ENCODE results near the gene KYNU. TPM values are rescaled to one million over a fixed set of nuclear protein-coding genes. Genes with fewer than 3 reads are reported as not detected.

Gene KYNU
- total RNA-seq, 1 donor from 2014 or later = 0.26 TPM

GRCh38 chr2:142961202-142961601 lies 83.7 kb downstream of the KYNU start:
- Mint-ChIP-seq H3K27ac (ENCODE audit: unreplicated experiment) (no peak overlapping the region), H3K4me3 (no peak overlapping the region), H3K4me1 (no peaks in the 10 kb centered on the region), H3K27me3 (ENCODE audit: low read depth) (no peaks in the 10 kb centered on the region), H3K36me3 (ENCODE audit: low read depth) (no peaks in the 10 kb centered on the region), H3K9me3 (peaks cover 14% of the 10 kb centered on the region)
- TF ChIP-seq CTCF (conservative IDR thresholded peaks at IDR 0.05) = no peak
- no peak for DNase-seq (ENCODE audit: low read depth, low spot score)

- H3K27ac Mint-ChIP-seq (ENCODE audit: unreplicated experiment) = no peak overlapping the region
- no peak for TF ChIP-seq CTCF (conservative IDR thresholded peaks at IDR 0.05)
- no peaks in the 10 kb centered on the region for H3K36me3 Mint-ChIP-seq (ENCODE audit: low read depth)
- H3K4me1 Mint-ChIP-seq = no peaks in the 10 kb centered on the region
- peaks cover 14% of the 10 kb centered on the region for H3K9me3 Mint-ChIP-seq
- no peak overlapping the region for H3K4me3 Mint-ChIP-seq
- DNase-seq (ENCODE audit: low read depth, low spot score) = no peak
- no peaks in the 10 kb centered on the region for H3K27me3 Mint-ChIP-seq (ENCODE audit: low read depth)
These were observed 88.0 kb downstream of the KYNU start for GRCh38 chr2:142965443-142965842.

- Mint-ChIP-seq H3K9me3 (peaks cover 14% of the 10 kb centered on the region), H3K4me3 (no peak overlapping the region), H3K4me1 (no peaks in the 10 kb centered on the region), H3K27ac (ENCODE audit: unreplicated experiment) (no peak overlapping the region), H3K36me3 (ENCODE audit: low read depth) (no peaks in the 10 kb centered on the region), H3K27me3 (ENCODE audit: low read depth) (no peaks in the 10 kb centered on the region)
- no peak for TF ChIP-seq CTCF (conservative IDR thresholded peaks at IDR 0.05)
- no peak for DNase-seq (ENCODE audit: low read depth, low spot score)
These were observed 88.8 kb downstream of the KYNU start for GRCh38 chr2:142966284-142966683.

GRCh38 chr2:142967060-142967459 lies 89.6 kb downstream of the KYNU start:
- no peak overlapping the region for H3K4me3 Mint-ChIP-seq
- peaks cover 14% of the 10 kb centered on the region for H3K9me3 Mint-ChIP-seq
- DNase-seq (ENCODE audit: low read depth, low spot score) = no peak
- no peaks in the 10 kb centered on the region for H3K4me1 Mint-ChIP-seq
- no peaks in the 10 kb centered on the region for H3K27me3 Mint-ChIP-seq (ENCODE audit: low read depth)
- no peak overlapping the region for H3K27ac Mint-ChIP-seq (ENCODE audit: unreplicated experiment)
- no peak for TF ChIP-seq CTCF (conservative IDR thresholded peaks at IDR 0.05)
- H3K36me3 Mint-ChIP-seq (ENCODE audit: low read depth) = no peaks in the 10 kb centered on the region

- no peak for DNase-seq (ENCODE audit: low read depth, low spot score)
- no peak for TF ChIP-seq CTCF (conservative IDR thresholded peaks at IDR 0.05)
- H3K27ac Mint-ChIP-seq (ENCODE audit: unreplicated experiment) = no peak overlapping the region
- no peaks in the 10 kb centered on the region for H3K36me3 Mint-ChIP-seq (ENCODE audit: low read depth)
- H3K4me1 Mint-ChIP-seq = peaks cover 7% of the 10 kb centered on the region
- no peak overlapping the region for H3K4me3 Mint-ChIP-seq
- no peaks in the 10 kb centered on the region for H3K9me3 Mint-ChIP-seq
- no peaks in the 10 kb centered on the region for H3K27me3 Mint-ChIP-seq (ENCODE audit: low read depth)
These were observed 95.8 kb downstream of the KYNU start for GRCh38 chr2:142973160-142973821.

Measured in neural crest cell (in vitro differentiated cells).